GM21367 (cell line): ENCODE measurements around the gene GSC.

Experiments
- ATAC-seq: cut with Tn5 transposase; IDR thresholded peaks from one replicate; pipeline ENCODE4 v1.9.1; 2021; ENCODE audit not compliant: unreplicated experiment

Gene GSC

GRCh38 chr14:94772548-94772947 is 2.6 kb upstream of the GSC start:
- no peak for ATAC-seq

DNA sequence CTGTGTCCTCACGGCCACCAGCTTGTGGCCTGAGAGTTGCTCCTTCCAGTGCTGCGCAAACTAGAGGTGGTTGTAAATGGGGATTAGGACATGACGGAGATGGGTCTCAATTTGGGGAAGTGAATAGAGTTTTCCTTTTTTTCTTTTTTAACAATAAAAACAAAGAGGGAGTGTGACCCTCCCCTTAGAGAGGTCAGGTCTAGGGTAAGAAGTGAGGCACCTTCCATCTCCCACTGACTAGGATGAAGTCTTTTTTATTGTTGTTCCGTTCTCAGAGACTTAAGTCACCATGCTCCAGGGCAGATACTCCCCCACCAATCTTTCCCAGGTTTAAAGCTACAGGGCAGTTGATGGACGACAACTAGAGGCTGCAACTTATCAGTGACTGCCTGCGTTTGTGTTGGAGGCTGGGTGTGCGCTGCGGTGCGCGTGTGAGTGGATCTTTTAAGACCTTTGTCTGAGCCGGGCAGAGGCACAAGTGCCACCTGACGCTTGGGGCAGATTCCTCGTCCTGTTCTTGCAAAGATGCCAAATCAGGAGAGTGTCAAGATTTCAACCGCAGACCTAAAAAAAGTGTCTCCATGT is 2.1 kb upstream of the GSC start:
- ATAC-seq = no peak

GRCh38 chr14:94771158-94771905 is 1.4 kb upstream of the GSC start:
- no peak for ATAC-seq

- no peak for ATAC-seq
Observed at GRCh38 chr14:94770815-94771157, 873 bp upstream of the GSC start.

DNA sequence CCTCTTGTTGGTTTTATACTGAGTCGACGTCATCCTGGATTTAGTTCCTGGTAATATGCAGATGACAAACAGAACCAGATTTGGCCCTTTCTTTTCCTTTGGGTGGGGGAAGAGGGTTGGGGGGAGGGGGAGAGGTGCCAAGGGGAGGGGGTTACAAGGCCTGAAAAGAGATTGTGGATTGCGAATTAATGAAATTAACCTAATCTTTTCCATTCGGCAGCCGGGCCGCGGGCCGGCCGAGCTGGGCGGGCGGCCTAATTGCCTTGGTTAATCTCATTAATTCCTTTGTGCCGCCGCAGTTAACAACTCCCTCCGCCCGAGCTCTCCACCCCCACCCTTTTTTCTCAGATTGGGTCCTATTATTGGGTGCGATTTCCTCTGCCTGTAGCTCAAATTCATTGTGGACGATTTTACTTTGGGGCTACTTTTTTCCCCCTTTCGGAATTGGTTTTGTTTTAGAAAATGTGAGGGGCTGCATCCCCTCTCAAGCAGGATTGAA is 387 bp upstream of the GSC start:
- ATAC-seq = no peak

- no peak for ATAC-seq
Observed at GRCh38 chr14:94768521-94769390, 1.2 kb downstream of the GSC start.

- no peak for ATAC-seq
Observed at GRCh38 chr14:94768141-94768520, 1.8 kb downstream of the GSC start.

DNA sequence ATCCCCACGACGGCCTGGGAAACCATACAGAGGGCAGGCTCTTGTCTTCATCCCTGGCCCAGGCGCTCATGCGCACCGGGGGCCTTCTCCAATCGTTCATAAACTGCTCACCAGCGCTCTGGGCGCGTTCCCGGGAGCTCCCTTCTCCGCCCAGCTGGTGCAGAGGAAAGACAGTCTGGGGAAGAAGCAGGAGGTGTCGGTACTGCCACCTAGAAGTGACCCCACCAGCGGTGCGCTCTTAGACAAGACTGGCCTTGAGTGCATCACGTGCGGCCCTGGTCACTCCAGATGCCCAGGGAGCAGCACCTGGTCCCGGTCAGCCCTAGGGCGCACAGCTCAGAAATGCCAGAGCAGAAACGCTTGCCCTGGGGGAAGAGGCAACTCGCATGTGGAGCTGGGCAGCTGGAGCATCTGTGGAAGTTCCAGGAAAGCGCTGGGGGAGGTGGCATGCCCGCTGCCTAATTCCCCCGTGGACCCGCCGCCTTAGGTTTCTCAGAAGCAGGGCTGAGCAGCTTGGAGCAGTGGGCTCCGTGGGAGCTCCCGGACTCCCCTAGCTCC is 2.5 kb downstream of the GSC start:
- ATAC-seq = no peak

DNA sequence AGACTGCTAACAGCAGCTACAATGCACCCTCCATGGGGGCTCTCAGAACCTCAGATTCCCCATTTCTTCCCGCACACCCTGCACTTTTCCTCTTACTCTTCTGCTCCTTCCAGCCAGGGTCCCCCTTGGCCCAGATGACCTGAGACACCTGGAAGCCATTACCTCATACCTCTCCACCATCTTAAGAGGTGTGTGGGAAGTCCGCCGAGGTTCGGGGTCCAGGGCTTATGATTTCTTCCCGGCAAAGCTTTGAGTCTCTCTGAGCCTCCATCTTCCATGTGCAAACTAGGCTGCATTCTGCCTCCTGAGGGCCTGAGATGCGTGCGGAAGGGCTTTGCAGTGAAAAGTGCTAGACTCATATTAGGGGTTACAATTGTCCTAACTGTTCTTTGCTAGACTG is 5.3 kb downstream of the GSC start:
- no peak for ATAC-seq

GRCh38 chr14:94762431-94762830 is 7.5 kb downstream of the GSC start:
- no peak for ATAC-seq

DNA sequence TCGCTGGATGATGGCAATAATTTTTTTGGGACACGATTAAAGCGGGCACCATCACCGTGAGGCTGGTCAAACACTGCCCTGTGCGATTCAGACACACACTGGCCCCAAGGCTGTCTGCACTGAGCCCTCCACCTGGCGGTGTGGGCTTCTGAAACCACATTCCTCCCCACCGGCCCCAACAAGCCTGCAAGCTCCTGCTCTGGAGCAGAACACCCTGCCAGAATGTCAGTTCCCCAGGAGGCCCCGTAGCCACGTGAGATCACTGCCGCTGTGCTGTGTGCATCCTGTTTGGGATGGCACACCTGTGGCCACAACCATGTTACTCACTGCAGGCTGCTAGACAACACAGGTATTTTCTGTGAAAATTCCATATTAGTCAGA is 7.9 kb downstream of the GSC start:
- no peak for ATAC-seq

GRCh38 chr14:94761348-94761996 is 8.4 kb downstream of the GSC start:
- no peak for ATAC-seq

DNA sequence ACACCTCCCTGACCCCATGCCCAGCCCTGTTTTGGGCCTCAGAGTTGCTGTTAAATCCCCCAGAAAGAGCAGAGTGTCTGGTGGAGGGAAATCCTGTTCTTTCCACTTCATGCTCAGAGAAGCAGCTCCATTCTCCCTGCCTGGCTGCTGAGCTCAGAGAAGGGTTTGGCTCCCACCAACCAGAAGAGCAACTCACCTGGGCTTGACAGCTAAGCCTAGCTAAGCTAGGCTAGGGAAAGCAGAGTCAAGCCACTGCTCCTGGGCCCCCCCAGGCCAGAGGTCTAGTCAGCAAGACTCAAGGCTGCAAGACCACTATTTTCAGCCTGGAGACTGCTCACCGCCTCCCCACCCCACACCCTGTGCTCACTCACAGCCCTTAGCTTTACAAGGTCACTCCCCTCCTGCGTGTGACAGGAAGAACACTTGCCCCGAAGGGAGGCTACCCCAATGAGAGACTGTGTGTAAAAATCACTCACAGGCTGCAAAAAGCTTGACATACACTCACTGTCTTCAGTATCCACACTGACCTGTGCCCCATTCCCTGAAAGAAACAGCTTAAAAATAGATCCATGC is 13.5 kb downstream of the GSC start:
- no peak for ATAC-seq

- ATAC-seq = no peak
Observed at GRCh38 chr14:94754391-94754942, 15.4 kb downstream of the GSC start.

DNA sequence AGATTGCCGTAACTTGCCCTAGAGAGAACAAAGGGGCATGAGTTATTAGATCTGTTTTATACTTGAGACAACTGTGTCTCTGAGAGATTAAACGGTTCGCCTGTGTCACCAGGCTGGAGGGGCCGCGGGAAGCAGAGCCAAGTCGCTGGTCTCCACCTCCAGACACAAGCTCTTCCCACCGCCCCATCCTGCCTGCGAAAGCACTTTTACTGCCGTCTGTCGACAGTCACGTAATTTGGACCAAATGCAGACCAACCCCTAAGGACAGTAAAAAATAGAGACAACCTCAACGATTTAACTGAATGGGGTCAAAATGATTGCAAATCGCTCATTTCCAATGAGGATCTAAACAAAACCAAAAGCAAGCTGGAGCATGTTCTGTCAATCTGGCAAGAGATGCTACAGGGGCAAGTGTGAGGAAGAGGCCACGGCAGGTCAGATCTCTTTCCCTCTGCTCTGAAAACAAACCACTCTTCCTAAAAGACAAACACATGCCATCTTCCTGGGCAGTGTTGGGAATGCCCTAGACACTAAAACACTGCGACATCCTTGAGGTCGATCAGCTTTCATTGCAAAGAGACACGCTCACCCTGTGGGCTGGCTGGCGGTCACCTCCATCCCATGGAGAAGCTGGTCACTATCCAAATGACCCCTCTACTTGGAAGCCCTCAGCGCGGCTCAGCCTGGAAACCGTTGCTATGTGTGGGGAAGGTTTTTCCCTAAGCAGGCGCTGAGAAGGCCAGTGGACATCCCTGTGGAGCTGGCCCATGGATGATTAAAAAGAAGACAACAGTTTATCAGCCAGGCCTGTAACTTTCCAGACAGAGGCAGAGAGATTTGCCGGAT is 17.1 kb downstream of the GSC start:
- no peak for ATAC-seq

- ATAC-seq = no peak
Observed at GRCh38 chr14:94751956-94752355, 18.0 kb downstream of the GSC start.

DNA sequence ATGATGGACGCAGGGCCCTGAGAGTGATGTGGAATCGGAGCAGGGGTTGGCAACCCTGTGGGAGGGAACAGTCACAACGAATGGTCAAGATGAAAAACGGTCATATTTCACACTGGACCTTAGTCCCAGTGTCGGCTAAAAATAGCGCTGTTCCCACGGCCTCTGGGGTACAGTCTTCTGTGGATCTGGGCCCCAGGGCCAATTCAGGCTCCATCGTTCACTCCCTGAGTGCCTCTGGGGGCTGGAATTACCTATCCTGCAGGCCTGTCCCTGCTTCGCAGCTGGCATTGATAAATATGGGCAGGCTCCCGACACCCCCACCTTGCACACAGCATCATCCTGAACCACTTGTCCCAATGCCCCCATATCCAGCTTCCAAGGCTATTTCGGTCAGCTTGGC is 18.6 kb downstream of the GSC start:
- ATAC-seq = no peak

GRCh38 chr14:94750371-94750770 is 19.5 kb downstream of the GSC start:
- no peak for ATAC-seq

GRCh38 chr14:94748667-94749347 is 21.1 kb downstream of the GSC start:
- ATAC-seq = no peak
